ENCODE measurements around the gene SYT6. TPM values are rescaled to one million over a fixed set of nuclear protein-coding genes. Genes with fewer than 3 reads are reported as not detected.

The SYT6 gene
- total and polyA plus RNA-seq, 2 donors (not counting 1 experiment from before 2014, with no cell fraction given) = not detected

- H3K36me3 ChIP-seq (ENCODE audit: control insufficient read depth, insufficient read depth, low read length) = no peaks in the 10 kb centered on the region
- H3K27me3 ChIP-seq (ENCODE audit: control insufficient read depth, insufficient read depth, low read length) = peaks cover 15% of the 10 kb centered on the region
- DNase-seq (ENCODE audit: low read depth in 2 of 2) = no peak
- no peak overlapping the region for H2AFZ ChIP-seq (ENCODE audit: low read length)
- no peaks in the 10 kb centered on the region for H3K9me3 ChIP-seq (ENCODE audit: control insufficient read depth, insufficient read depth, low read depth, low read length)
- H3K4me2 ChIP-seq (ENCODE audit: extremely low read depth, insufficient read depth, low read length) = no peak overlapping the region
- H4K20me1 ChIP-seq (ENCODE audit: control insufficient read depth, extremely low read depth, insufficient read depth, low read length) = no peaks in the 10 kb centered on the region
- no peak overlapping the region for H3K9ac ChIP-seq (ENCODE audit: insufficient read depth, low read length)
- no peaks in the 10 kb centered on the region for H3K79me2 ChIP-seq (ENCODE audit: control insufficient read depth, insufficient read depth, low read length)
- no peaks in the 10 kb centered on the region for H3K4me1 ChIP-seq (ENCODE audit: control insufficient read depth, extremely low read depth, insufficient read depth, low read length)
- no peak overlapping the region for H3K27ac ChIP-seq (ENCODE audit: insufficient read depth, low read length)
- H3K4me3 ChIP-seq (replicated peaks in 1 of 4; ENCODE audit: control extremely low read depth in 1 of 4, insufficient read depth in 1 of 4, low read depth in 3 of 4, low read length in 4 of 4) = no peak overlapping the region
- TF ChIP-seq CTCF (conservative IDR thresholded peaks at IDR 0.05 in 1 of 2, IDR thresholded peaks at IDR 0.05 in 1 of 2; ENCODE audit: low read depth in 1 of 2, low read length in 2 of 2) = no peak
- TF ChIP-seq EZH2 (IDR thresholded peaks at IDR 0.05; ENCODE audit: low read length, missing control alignments) = no peak
These were observed 71.4 kb downstream of the SYT6 start for GRCh38 chr1:114082304-114082630.

GRCh38 chr1:114081437-114082303 is 72.0 kb downstream of the SYT6 start:
- no peak for DNase-seq (ENCODE audit: low read depth in 2 of 2)
- TF ChIP-seq CTCF (conservative IDR thresholded peaks at IDR 0.05 in 1 of 2, IDR thresholded peaks at IDR 0.05 in 1 of 2; ENCODE audit: low read depth in 1 of 2, low read length in 2 of 2) (no peak), EZH2 (IDR thresholded peaks at IDR 0.05; ENCODE audit: low read length, missing control alignments) (peak; percentile 26)
- Histone ChIP-seq H3K4me3 (replicated peaks in 1 of 4; ENCODE audit: control extremely low read depth in 1 of 4, insufficient read depth in 1 of 4, low read depth in 3 of 4, low read length in 4 of 4) (no peak overlapping the region), H3K36me3 (ENCODE audit: control insufficient read depth, insufficient read depth, low read length) (no peaks in the 10 kb centered on the region), H3K79me2 (ENCODE audit: control insufficient read depth, insufficient read depth, low read length) (no peaks in the 10 kb centered on the region), H3K9ac (ENCODE audit: insufficient read depth, low read length) (no peak overlapping the region), H3K27me3 (ENCODE audit: control insufficient read depth, insufficient read depth, low read length) (peaks cover 11% of the 10 kb centered on the region), H3K4me2 (ENCODE audit: extremely low read depth, insufficient read depth, low read length) (no peak overlapping the region), H3K27ac (ENCODE audit: insufficient read depth, low read length) (no peak overlapping the region), H3K9me3 (ENCODE audit: control insufficient read depth, insufficient read depth, low read depth, low read length) (no peaks in the 10 kb centered on the region), H4K20me1 (ENCODE audit: control insufficient read depth, extremely low read depth, insufficient read depth, low read length) (no peaks in the 10 kb centered on the region), H2AFZ (ENCODE audit: low read length) (no peak overlapping the region), H3K4me1 (ENCODE audit: control insufficient read depth, extremely low read depth, insufficient read depth, low read length) (no peaks in the 10 kb centered on the region)

GRCh38 chr1:114080511-114081436 is 72.9 kb downstream of the SYT6 start:
- no peaks in the 10 kb centered on the region for H3K9me3 ChIP-seq (ENCODE audit: control insufficient read depth, insufficient read depth, low read depth, low read length)
- no peaks in the 10 kb centered on the region for H3K36me3 ChIP-seq (ENCODE audit: control insufficient read depth, insufficient read depth, low read length)

More at GRCh38 chr1:114080511-114081436, 72.9 kb downstream of the SYT6 start:
- Histone ChIP-seq H3K79me2 (ENCODE audit: control insufficient read depth, insufficient read depth, low read length) (no peaks in the 10 kb centered on the region), H3K27me3 (ENCODE audit: control insufficient read depth, insufficient read depth, low read length) (peaks cover 11% of the 10 kb centered on the region), H2AFZ (ENCODE audit: low read length) (no peak overlapping the region), H4K20me1 (ENCODE audit: control insufficient read depth, extremely low read depth, insufficient read depth, low read length) (no peaks in the 10 kb centered on the region), H3K27ac (ENCODE audit: insufficient read depth, low read length) (no peak overlapping the region), H3K4me1 (ENCODE audit: control insufficient read depth, extremely low read depth, insufficient read depth, low read length) (no peaks in the 10 kb centered on the region), H3K4me3 (replicated peaks in 1 of 4; ENCODE audit: control extremely low read depth in 1 of 4, insufficient read depth in 1 of 4, low read depth in 3 of 4, low read length in 4 of 4) (no peak overlapping the region), H3K4me2 (ENCODE audit: extremely low read depth, insufficient read depth, low read length) (no peak overlapping the region), H3K9ac (ENCODE audit: insufficient read depth, low read length) (no peak overlapping the region)
- TF ChIP-seq CTCF (conservative IDR thresholded peaks at IDR 0.05 in 1 of 2, IDR thresholded peaks at IDR 0.05 in 1 of 2; ENCODE audit: low read depth in 1 of 2, low read length in 2 of 2) (no peak), EZH2 (IDR thresholded peaks at IDR 0.05; ENCODE audit: low read length, missing control alignments) (no peak)
- no peak for DNase-seq (ENCODE audit: low read depth in 2 of 2)
